ENCODE results near the gene SYT12.

Gene SYT12

GRCh38 chr11:67024410-67024809 is 1.5 kb downstream of the SYT12 start:
- Histone ChIP-seq H3K27ac (no peak overlapping the region), H3K4me3 (ENCODE audit: low read depth, low read length) (no peak overlapping the region), H3K36me3 (no peaks in the 10 kb centered on the region), H3K27me3 (ENCODE audit: insufficient read depth, low read depth, severe bottlenecking) (peaks cover 22% of the 10 kb centered on the region), H3K9me3 (ENCODE audit: severe bottlenecking) (no peaks in the 10 kb centered on the region)
- no peak for TF ChIP-seq CTCF (IDR thresholded peaks at IDR 0.05; ENCODE audit: low read depth, low read length)
- no peak for DNase-seq

GRCh38 chr11:67024966-67025365 is 2.0 kb downstream of the SYT12 start:
- Histone ChIP-seq H3K36me3 (no peaks in the 10 kb centered on the region), H3K27ac (no peak overlapping the region), H3K4me3 (ENCODE audit: low read depth, low read length) (no peak overlapping the region), H3K9me3 (ENCODE audit: severe bottlenecking) (no peaks in the 10 kb centered on the region), H3K27me3 (ENCODE audit: insufficient read depth, low read depth, severe bottlenecking) (peaks cover 22% of the 10 kb centered on the region)
- no peak for TF ChIP-seq CTCF (IDR thresholded peaks at IDR 0.05; ENCODE audit: low read depth, low read length)
- DNase-seq = no peak

- Histone ChIP-seq H3K36me3 (no peaks in the 10 kb centered on the region), H3K27ac (no peak overlapping the region), H3K9me3 (ENCODE audit: severe bottlenecking) (no peaks in the 10 kb centered on the region), H3K27me3 (ENCODE audit: insufficient read depth, low read depth, severe bottlenecking) (peaks cover 22% of the 10 kb centered on the region), H3K4me3 (ENCODE audit: low read depth, low read length) (no peak overlapping the region)
- no peak for DNase-seq
- TF ChIP-seq CTCF (IDR thresholded peaks at IDR 0.05; ENCODE audit: low read depth, low read length) = no peak
Observed at GRCh38 chr11:67025750-67026149, 2.8 kb downstream of the SYT12 start.

GRCh38 chr11:67026941-67027340 is 4.0 kb downstream of the SYT12 start:
- DNase-seq = no peak
- Histone ChIP-seq H3K4me3 (ENCODE audit: low read depth, low read length) (no peak overlapping the region), H3K36me3 (no peaks in the 10 kb centered on the region), H3K9me3 (ENCODE audit: severe bottlenecking) (no peaks in the 10 kb centered on the region), H3K27me3 (ENCODE audit: insufficient read depth, low read depth, severe bottlenecking) (peaks cover 22% of the 10 kb centered on the region), H3K27ac (no peak overlapping the region)
- no peak for TF ChIP-seq CTCF (IDR thresholded peaks at IDR 0.05; ENCODE audit: low read depth, low read length)

GRCh38 chr11:67027483-67027930 is 4.6 kb downstream of the SYT12 start:
- Histone ChIP-seq H3K4me3 (ENCODE audit: low read depth, low read length) (no peak overlapping the region), H3K27me3 (ENCODE audit: insufficient read depth, low read depth, severe bottlenecking) (peaks cover 19% of the 10 kb centered on the region), H3K27ac (no peak overlapping the region), H3K36me3 (no peaks in the 10 kb centered on the region), H3K9me3 (ENCODE audit: severe bottlenecking) (no peaks in the 10 kb centered on the region)
- DNase-seq = no peak
- TF ChIP-seq CTCF (IDR thresholded peaks at IDR 0.05; ENCODE audit: low read depth, low read length) = no peak

- Histone ChIP-seq H3K27ac (no peak overlapping the region), H3K9me3 (ENCODE audit: severe bottlenecking) (no peaks in the 10 kb centered on the region), H3K27me3 (ENCODE audit: insufficient read depth, low read depth, severe bottlenecking) (peaks cover 15% of the 10 kb centered on the region), H3K36me3 (no peaks in the 10 kb centered on the region), H3K4me3 (ENCODE audit: low read depth, low read length) (no peak overlapping the region)
- no peak for TF ChIP-seq CTCF (IDR thresholded peaks at IDR 0.05; ENCODE audit: low read depth, low read length)
- DNase-seq = no peak
Observed at GRCh38 chr11:67027943-67028542, 5.1 kb downstream of the SYT12 start.

Data from WERI-Rb-1 (cell line).